ENCODE results near the gene LRP2.
"Not testable (repeated sequence)": the region's sequence is repeated elsewhere in the genome, so short reads cannot be mapped to it uniquely, and the experiment has no call there.

The LRP2 gene

GRCh38 chr2:169339657-169340056 lies 22.7 kb downstream of the LRP2 start:
- no peak for TF ChIP-seq EZH2 (IDR thresholded peaks at IDR 0.05)
- no peak for TF ChIP-seq POLR2AphosphoS5 (IDR thresholded peaks at IDR 0.05; ENCODE audit: borderline replicate concordance, low read depth, low read length)
- TF ChIP-seq FOXP2 (optimal IDR thresholded peaks at IDR 0.05; ENCODE audit: control extremely low read depth, extremely low read length, insufficient read depth): no peak

DNA sequence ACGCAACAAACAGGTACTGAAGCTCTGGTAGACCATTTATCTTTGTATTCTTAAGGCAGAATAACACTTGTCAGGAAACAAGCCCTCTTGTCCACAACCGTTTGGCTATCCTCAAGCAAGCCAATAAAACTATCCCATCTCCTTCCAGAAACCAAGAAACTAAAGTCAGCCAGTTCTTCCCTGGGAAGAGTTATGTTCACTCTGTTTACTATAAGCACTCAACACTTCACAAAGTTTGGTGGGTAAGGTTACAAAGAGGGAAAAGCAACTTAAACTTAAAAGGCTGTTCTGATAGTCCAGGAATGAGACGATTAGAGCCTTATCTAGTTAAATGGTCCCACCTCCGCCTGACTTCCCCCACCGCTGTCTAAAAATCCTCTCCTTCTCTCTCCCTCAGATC lies 25.6 kb downstream of the LRP2 start:
- Histone ChIP-seq H3K9me3 (ENCODE audit: low read depth, low read length) (no peaks in the 10 kb centered on the region), H3K4me3 (no peak overlapping the region), H3K27ac (no peak overlapping the region), H3K9ac (ENCODE audit: insufficient read length) (no peak overlapping the region), H3K36me3 (ENCODE audit: insufficient read depth, low read length) (no peaks in the 10 kb centered on the region)
- no peak for DNase-seq (ENCODE audit: low read depth, low spot score)
- TF ChIP-seq POLR2AphosphoS5 (IDR thresholded peaks at IDR 0.05; ENCODE audit: borderline replicate concordance, low read depth, low read length): no peak
- TF ChIP-seq FOXP2 (optimal IDR thresholded peaks at IDR 0.05; ENCODE audit: control extremely low read depth, extremely low read length, insufficient read depth): no peak
- no peak for TF ChIP-seq EZH2 (IDR thresholded peaks at IDR 0.05)

More at GRCh38 chr2:169339657-169340056, 22.7 kb downstream of the LRP2 start:
- Histone ChIP-seq H3K4me3 (no peak overlapping the region), H3K9me3 (ENCODE audit: low read depth, low read length) (no peaks in the 10 kb centered on the region), H3K36me3 (ENCODE audit: insufficient read depth, low read length) (no peaks in the 10 kb centered on the region), H3K9ac (ENCODE audit: insufficient read length) (no peak overlapping the region), H3K27ac (no peak overlapping the region)
- DNase-seq (ENCODE audit: low read depth, low spot score): no peak

DNA sequence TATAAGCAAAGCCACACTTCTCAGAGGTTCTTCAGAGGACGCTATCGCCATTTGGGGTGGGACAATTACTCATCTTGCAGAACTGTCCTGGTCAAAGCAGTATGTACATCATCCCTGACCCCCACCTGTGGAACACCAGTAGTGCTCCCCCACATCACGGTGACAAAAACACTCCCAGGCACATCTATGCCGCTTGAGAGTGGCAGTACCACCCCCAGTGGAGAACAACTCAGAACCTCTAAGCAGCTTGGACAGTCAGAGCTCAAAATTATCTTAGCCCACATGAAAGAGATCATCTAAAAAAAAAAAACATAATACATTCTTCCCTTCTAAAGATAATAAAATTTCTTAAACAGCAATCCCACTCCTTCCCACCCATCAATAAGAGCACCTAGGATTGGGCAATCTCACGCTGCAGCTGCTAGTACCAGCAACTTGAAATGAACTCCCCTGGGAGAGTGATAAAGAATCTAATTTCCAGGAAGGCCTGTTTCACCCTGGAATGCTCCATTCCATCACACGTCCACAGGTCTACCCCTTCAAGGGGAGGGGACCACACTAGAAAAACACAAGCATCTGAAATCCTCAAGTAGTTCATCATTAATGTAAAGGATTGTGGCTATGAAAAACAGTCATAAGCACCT lies 31.7 kb downstream of the LRP2 start:
- no peak for DNase-seq (ENCODE audit: low read depth, low spot score)
- no peak overlapping the region for H3K9ac ChIP-seq (ENCODE audit: insufficient read length)
- no peaks in the 10 kb centered on the region for H3K9me3 ChIP-seq (ENCODE audit: low read depth, low read length)
- H3K4me3 ChIP-seq: no peak overlapping the region
- TF ChIP-seq POLR2AphosphoS5 (IDR thresholded peaks at IDR 0.05; ENCODE audit: borderline replicate concordance, low read depth, low read length): no peak
- TF ChIP-seq EZH2 (IDR thresholded peaks at IDR 0.05): no peak
- no peak for TF ChIP-seq FOXP2 (optimal IDR thresholded peaks at IDR 0.05; ENCODE audit: control extremely low read depth, extremely low read length, insufficient read depth)
- H3K36me3 ChIP-seq (ENCODE audit: insufficient read depth, low read length): no peaks in the 10 kb centered on the region
- H3K27ac ChIP-seq: no peak overlapping the region

GRCh38 chr2:169329688-169330554 lies 32.4 kb downstream of the LRP2 start:
- DNase-seq (ENCODE audit: low read depth, low spot score): no peak
- no peak overlapping the region for H3K27ac ChIP-seq
- H3K9ac ChIP-seq (ENCODE audit: insufficient read length): no peak overlapping the region
- TF ChIP-seq POLR2AphosphoS5 (IDR thresholded peaks at IDR 0.05; ENCODE audit: borderline replicate concordance, low read depth, low read length) (no peak), FOXP2 (optimal IDR thresholded peaks at IDR 0.05; ENCODE audit: control extremely low read depth, extremely low read length, insufficient read depth) (no peak), EZH2 (IDR thresholded peaks at IDR 0.05) (no peak)
- H3K4me3 ChIP-seq: no peak overlapping the region
- H3K9me3 ChIP-seq (ENCODE audit: low read depth, low read length): no peaks in the 10 kb centered on the region
- H3K36me3 ChIP-seq (ENCODE audit: insufficient read depth, low read length): no peaks in the 10 kb centered on the region

DNA sequence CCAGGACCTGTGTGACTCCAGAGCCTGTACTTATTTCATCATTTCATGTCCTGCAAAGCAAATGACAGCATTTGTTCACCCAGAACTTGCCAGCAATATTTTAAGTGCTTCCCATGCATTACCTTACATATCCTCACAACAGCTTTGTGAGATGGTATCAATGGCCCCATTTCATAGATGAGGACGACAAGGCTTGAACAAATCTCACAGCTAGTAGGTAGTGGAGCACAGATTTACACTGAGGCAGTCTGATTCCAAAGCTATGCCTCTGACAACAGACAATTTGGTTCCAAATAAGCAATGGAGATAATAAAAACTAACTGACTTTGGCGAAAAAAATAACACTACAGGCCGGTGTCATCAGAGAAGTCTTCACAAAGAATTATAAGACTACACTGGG lies 33.5 kb downstream of the LRP2 start:
- no peaks in the 10 kb centered on the region for H3K36me3 ChIP-seq (ENCODE audit: insufficient read depth, low read length)
- H3K4me3 ChIP-seq: no peak overlapping the region
- no peak for TF ChIP-seq EZH2 (IDR thresholded peaks at IDR 0.05)
- TF ChIP-seq POLR2AphosphoS5 (IDR thresholded peaks at IDR 0.05; ENCODE audit: borderline replicate concordance, low read depth, low read length): no peak
- TF ChIP-seq FOXP2 (optimal IDR thresholded peaks at IDR 0.05; ENCODE audit: control extremely low read depth, extremely low read length, insufficient read depth): no peak
- H3K9ac ChIP-seq (ENCODE audit: insufficient read length): no peak overlapping the region
- no peaks in the 10 kb centered on the region for H3K9me3 ChIP-seq (ENCODE audit: low read depth, low read length)
- no peak for DNase-seq (ENCODE audit: low read depth, low spot score)
- H3K27ac ChIP-seq: no peak overlapping the region

DNA sequence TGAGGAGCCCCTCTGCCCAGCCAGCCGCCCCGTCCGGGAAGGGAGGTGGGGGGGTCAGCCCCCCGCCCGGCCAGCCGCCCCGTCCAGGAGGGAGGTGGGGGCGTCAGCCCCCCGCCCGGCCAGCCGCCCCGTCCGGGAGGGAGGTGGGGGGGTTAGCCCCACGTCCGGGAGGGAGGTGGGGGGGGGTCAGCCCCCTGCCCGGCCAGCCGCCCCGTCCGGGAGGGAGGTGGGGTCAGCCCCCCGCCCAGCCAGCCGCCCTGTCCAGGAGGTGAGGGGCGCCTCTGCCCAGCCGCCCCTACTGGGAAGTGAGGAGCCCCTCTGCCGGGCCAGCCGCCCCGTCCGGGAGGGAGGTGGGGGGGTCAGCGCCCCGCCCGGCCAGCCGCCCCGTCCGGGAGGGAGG lies 34.5 kb downstream of the LRP2 start:
- H3K27ac ChIP-seq; H3K4me3 ChIP-seq; DNase-seq (ENCODE audit: low read depth, low spot score); H3K9ac ChIP-seq (ENCODE audit: insufficient read length); H3K36me3 ChIP-seq (ENCODE audit: insufficient read depth, low read length); H3K9me3 ChIP-seq (ENCODE audit: low read depth, low read length): not testable (repeated sequence)

- H3K27ac ChIP-seq; H3K9ac ChIP-seq (ENCODE audit: insufficient read length); DNase-seq (ENCODE audit: low read depth, low spot score); H3K36me3 ChIP-seq (ENCODE audit: insufficient read depth, low read length); H3K9me3 ChIP-seq (ENCODE audit: low read depth, low read length); H3K4me3 ChIP-seq: not testable (repeated sequence)
Observed at GRCh38 chr2:169325886-169326285, 36.4 kb downstream of the LRP2 start.

DNA sequence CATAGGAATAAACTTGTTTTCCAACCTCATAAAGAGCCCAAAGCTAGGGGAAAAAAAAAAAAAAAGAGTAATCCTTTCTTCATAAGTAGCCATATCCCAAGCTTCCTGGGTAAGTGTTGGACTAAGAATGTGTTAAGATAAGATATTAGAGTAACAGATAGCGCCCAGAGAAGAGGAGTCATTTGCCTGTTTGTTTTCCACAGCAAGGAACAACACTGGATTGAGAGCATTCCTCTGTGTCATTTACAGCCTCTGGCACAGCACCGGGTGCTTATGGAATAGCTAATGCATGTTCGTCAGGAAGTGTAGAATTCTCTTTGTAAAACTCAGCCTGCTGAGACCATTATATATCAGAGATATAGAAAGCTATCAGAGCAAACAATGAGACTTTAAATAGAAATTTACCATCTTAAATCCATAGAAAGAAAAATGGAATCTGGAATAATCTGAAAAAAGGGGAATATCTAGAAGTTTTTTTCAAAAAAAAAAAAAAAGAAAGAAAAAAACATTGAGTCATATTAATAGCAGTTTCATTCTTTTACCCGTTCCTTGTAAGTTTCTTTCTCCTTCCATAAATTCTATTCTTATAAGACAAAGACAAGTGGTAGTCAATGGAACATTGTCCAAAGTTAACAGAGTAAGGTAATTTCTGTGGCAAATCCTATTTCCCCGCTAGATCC lies 37.6 kb downstream of the LRP2 start:
- Histone ChIP-seq H3K9me3 (ENCODE audit: low read depth, low read length) (no peaks in the 10 kb centered on the region), H3K4me3 (0 out of 2 replicates have a peak overlapping the region, but pooled peaks have one; percentile 8), H3K9ac (ENCODE audit: insufficient read length) (no peak overlapping the region), H3K27ac (no peak overlapping the region), H3K36me3 (ENCODE audit: insufficient read depth, low read length) (no peaks in the 10 kb centered on the region)
- no peak for DNase-seq (ENCODE audit: low read depth, low spot score)
- TF ChIP-seq POLR2AphosphoS5 (IDR thresholded peaks at IDR 0.05; ENCODE audit: borderline replicate concordance, low read depth, low read length) (no peak), EZH2 (IDR thresholded peaks at IDR 0.05) (no peak), FOXP2 (optimal IDR thresholded peaks at IDR 0.05; ENCODE audit: control extremely low read depth, extremely low read length, insufficient read depth) (no peak)

All from SK-N-MC (cell line).